Ishikawa (cell line): ENCODE data around the gene TMEM181.

ENCODE experiments used
- CEBPB ChIP-seq: IDR thresholded peaks from 2 replicates; pipeline ENCODE4 v1.6.1; 2012
- CREB1 ChIP-seq: IDR thresholded peaks from 2 replicates; pipeline ENCODE4 v1.6.1; 2012; ENCODE audit warnings: low read depth
- EGR1 ChIP-seq: IDR thresholded peaks from 2 replicates; pipeline ENCODE4 v1.6.1; 2012
- EP300 ChIP-seq: IDR thresholded peaks from 2 replicates; pipeline ENCODE4 v1.6.1; 2012; ENCODE audit warnings: borderline replicate concordance
- NFIC ChIP-seq: IDR thresholded peaks from 2 replicates; pipeline ENCODE4 v1.6.1; 2012
- RAD21 ChIP-seq: IDR thresholded peaks from 2 replicates; pipeline ENCODE4 v1.6.1; 2012; ENCODE audit warnings: low read depth
- REST ChIP-seq: IDR thresholded peaks from 2 replicates; pipeline ENCODE4 v1.6.1; 2012; ENCODE audit warnings: low read depth, mild to moderate bottlenecking
- TAF1 ChIP-seq: IDR thresholded peaks from 2 replicates; pipeline ENCODE4 v1.6.1; 2012; ENCODE audit warnings: low read depth, mild to moderate bottlenecking
- TCF12 ChIP-seq: IDR thresholded peaks from 2 replicates; pipeline ENCODE4 v1.6.1; 2012; ENCODE audit warnings: low read depth
- YY1 ChIP-seq: IDR thresholded peaks from 2 replicates; pipeline ENCODE4 v1.6.1; 2012; ENCODE audit warnings: low read depth
- ZBTB7A ChIP-seq: IDR thresholded peaks from 2 replicates; pipeline ENCODE4 v1.6.1; 2012; ENCODE audit warnings: low read depth
- TF ChIP-seq, protein P1 (sequence below): IDR thresholded peaks from 2 replicates; pipeline ENCODE4 v1.6.1; 2012
- TF ChIP-seq, protein P2 (sequence below): IDR thresholded peaks from 2 replicates; pipeline ENCODE4 v1.6.1; 2012

GRCh38 chr6:158611541-158612370, 51.9 kb downstream of the TMEM181 start:
- TF ChIP-seq CREB1 (no peak), REST (no peak), EP300 (no peak), YY1 (no peak), TAF1 (no peak), CEBPB (no peak), ZBTB7A (no peak), NFIC (no peak), TCF12 (no peak), RAD21 (no peak), EGR1 (no peak)
- TF ChIP-seq, protein P1, sequence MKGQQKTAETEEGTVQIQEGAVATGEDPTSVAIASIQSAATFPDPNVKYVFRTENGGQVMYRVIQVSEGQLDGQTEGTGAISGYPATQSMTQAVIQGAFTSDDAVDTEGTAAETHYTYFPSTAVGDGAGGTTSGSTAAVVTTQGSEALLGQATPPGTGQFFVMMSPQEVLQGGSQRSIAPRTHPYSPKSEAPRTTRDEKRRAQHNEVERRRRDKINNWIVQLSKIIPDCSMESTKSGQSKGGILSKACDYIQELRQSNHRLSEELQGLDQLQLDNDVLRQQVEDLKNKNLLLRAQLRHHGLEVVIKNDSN = no peak
- TF ChIP-seq, protein P2, sequence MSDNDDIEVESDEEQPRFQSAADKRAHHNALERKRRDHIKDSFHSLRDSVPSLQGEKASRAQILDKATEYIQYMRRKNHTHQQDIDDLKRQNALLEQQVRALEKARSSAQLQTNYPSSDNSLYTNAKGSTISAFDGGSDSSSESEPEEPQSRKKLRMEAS = no peak
